Measurements from ENCODE around the gene SERINC3.

DNA sequence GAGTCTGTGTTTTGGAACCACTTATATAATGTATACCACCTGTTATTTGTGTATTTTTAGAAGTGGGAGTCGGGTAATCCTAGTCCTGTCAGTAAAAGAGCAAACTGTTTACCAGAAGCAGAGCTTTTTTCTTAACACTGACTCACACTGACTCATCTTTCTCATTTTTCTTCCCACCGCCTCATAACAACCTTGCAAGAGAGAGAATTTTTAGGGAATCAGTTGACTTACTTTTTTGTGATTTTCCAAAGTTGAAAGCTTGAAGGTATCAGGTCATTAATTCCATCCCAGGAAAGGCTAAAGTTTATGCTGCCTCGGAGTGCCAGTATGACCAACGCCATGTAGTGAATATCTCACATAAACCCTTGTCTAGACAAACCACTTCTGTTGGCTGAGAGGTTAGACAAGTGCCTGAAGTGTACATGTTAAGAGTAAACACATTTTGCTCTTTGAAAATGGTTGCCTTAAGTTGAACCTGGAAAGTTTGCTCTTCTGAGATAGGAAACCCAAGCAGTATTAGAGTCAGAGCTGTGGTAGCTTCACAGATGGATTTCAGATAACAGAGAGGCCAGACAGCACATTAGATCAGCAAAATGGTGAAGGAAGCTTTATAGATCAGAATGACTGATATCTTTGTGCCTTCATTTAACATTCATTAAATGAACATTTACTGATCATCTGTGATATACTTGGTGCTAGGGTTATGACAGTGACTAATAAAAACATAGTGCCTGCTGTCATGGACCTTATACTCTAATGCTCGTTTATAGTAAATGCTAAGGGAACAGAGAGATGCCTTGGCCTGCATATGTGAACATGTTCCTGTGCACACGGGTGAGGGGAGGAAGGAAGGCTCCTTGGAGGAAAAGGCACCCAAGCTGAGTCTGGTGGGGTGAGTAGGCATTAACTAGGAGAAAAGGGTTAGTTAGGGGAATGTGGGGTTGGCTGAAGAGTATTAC lies 31.4 kb upstream of the SERINC3 start:
- TF ChIP-seq, protein P1, sequence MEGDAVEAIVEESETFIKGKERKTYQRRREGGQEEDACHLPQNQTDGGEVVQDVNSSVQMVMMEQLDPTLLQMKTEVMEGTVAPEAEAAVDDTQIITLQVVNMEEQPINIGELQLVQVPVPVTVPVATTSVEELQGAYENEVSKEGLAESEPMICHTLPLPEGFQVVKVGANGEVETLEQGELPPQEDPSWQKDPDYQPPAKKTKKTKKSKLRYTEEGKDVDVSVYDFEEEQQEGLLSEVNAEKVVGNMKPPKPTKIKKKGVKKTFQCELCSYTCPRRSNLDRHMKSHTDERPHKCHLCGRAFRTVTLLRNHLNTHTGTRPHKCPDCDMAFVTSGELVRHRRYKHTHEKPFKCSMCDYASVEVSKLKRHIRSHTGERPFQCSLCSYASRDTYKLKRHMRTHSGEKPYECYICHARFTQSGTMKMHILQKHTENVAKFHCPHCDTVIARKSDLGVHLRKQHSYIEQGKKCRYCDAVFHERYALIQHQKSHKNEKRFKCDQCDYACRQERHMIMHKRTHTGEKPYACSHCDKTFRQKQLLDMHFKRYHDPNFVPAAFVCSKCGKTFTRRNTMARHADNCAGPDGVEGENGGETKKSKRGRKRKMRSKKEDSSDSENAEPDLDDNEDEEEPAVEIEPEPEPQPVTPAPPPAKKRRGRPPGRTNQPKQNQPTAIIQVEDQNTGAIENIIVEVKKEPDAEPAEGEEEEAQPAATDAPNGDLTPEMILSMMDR (conservative IDR thresholded peaks at IDR 0.05; ENCODE audit: low read depth in 2 of 2), result no peak
- TF ChIP-seq CREB1 (CRISPR knock-in tag; IDR thresholded peaks at IDR 0.05; ENCODE audit: low read depth) (no peak), EZH2 (IDR thresholded peaks at IDR 0.05; ENCODE audit: low read depth, unreplicated experiment) (no peak), POLR2AphosphoS5 (IDR thresholded peaks at IDR 0.05; ENCODE audit: low read depth) (no peak), ZNF114 (CRISPR knock-in tag; IDR thresholded peaks at IDR 0.05) (no peak), JUNB (IDR thresholded peaks at IDR 0.05; ENCODE audit: unreplicated experiment) (no peak)
- TF ChIP-seq, protein P2, sequence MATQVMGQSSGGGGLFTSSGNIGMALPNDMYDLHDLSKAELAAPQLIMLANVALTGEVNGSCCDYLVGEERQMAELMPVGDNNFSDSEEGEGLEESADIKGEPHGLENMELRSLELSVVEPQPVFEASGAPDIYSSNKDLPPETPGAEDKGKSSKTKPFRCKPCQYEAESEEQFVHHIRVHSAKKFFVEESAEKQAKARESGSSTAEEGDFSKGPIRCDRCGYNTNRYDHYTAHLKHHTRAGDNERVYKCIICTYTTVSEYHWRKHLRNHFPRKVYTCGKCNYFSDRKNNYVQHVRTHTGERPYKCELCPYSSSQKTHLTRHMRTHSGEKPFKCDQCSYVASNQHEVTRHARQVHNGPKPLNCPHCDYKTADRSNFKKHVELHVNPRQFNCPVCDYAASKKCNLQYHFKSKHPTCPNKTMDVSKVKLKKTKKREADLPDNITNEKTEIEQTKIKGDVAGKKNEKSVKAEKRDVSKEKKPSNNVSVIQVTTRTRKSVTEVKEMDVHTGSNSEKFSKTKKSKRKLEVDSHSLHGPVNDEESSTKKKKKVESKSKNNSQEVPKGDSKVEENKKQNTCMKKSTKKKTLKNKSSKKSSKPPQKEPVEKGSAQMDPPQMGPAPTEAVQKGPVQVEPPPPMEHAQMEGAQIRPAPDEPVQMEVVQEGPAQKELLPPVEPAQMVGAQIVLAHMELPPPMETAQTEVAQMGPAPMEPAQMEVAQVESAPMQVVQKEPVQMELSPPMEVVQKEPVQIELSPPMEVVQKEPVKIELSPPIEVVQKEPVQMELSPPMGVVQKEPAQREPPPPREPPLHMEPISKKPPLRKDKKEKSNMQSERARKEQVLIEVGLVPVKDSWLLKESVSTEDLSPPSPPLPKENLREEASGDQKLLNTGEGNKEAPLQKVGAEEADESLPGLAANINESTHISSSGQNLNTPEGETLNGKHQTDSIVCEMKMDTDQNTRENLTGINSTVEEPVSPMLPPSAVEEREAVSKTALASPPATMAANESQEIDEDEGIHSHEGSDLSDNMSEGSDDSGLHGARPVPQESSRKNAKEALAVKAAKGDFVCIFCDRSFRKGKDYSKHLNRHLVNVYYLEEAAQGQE (IDR thresholded peaks at IDR 0.05; ENCODE audit: unreplicated experiment), result no peak

Data from GM23338 (cell line).